HG02970 (cell line): ENCODE measurements around the gene CFAP61.
A peak's percentile ranks its signal among the peaks of the same experiment; 100 is the strongest.
"Not testable (repeated sequence)": the region's sequence is repeated elsewhere in the genome, so short reads cannot be mapped to it uniquely, and the experiment has no call there.

Source experiments
- ATAC-seq: cut with Tn5 transposase; IDR thresholded peaks from one replicate; pipeline ENCODE4 v1.9.1; 2021; ENCODE audit warnings: mild to moderate bottlenecking, moderate library complexity, moderate number of reproducible peaks; ENCODE audit not compliant: unreplicated experiment, low FRiP score

Gene CFAP61, protein sequence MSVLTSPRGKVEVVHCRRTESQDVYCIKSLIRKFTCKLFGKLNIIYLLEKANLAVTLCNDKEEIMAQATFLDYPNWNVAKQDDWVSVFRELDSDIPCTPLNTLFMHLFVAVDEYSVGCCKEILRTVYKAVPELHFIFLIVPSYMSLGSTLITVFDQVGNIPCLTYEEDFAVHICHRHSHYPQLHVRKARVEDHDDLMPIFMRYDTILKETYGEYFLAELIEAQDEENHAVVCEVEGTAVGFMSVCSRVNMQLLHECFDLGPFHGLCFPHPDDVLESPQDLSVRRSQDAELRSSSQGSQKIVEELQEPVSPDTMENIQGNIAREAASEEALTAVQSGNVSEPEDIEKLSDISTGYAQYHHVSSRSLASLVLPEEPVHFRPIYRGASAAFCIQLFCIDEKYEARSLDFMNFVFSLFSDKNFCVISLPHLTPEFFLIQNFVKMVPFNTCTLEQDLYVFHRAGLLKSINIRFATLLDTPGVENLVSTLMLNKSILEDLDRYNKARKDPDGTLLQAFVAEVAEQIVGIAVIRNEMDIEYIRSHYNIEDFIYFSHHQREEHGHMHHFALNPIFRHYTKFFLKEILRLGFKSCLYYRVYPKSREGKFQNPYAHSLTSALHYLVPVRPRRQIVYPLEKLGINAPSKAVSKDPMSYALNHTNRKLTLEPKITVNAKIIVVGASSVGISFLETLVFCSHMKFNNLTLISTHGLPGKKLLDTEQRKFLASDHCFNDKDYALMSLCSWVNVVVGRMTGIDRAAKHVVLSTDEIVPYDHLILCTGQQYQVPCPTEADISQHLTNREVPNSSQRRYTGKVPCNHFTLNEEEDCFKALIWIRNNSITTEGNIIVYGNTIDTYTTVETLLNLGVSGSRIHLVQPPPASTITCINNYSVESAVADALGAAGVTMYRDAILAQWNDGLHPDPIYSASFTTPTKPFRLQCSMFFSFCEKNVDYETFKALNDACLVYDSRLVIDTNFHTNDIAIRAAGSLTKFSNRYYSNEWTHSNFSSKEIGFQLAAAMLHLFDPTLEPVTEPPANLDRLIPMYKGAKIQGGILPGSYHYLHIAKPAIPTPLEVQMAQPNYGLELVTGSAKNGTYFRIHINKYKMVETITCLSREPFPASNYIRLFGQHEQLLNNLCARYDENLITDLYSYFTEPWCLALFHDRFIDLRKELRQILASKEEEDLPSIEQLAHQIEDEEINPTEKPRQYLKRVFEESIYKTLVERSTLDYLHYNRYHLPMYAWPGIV

DNA sequence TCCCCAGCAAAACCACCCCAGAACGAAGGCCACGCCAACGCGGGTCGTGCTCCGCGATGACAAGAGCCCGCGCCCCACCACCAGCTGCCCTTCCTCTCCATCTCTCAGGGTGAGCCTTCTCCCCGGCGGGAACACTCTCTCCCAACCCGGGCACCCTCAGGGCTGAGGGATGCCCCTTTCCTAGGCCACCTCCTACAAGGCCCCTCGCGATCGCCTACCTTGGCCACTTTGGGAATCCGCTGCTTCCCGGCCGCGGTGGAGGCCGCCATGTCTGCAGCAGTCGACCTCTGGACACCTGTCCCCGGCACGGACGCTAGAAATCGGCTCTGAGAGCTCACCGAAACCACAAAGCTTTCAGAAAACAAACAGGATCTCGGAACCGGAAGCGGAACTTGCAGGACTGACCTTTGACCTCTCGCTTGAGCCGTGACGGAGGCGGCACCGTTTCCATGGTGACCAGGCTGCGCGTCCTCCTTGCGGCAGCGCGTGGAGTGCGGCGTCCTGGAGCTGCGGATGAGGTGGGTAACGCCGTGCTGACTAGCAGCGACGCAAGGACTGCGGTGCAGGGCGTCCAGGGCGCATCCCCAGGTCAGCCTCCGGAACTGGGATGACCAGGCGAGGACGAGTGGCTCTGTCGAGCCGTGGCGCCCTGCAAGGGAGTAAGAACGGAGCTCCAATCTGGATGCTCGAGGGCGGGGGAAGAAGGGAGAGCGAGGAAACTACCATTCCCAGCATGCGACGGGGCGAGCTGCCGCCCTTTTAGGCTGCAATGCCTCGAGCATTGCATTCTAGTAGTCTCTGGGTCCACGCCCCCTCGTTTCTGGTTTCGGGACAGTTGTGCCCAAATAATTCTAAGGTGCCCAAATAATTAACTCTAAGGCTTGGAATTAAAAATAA is at the start of gene CFAP61, which contains the start of gene CRNKL1:
TSS of gene CFAP61 (plus strand) at position 459 of the 897 bp plus-strand sequence. CDS start 4,122 bp downstream, outside the sequence.
TSS of gene CRNKL1 (minus strand) at position 393 of the 897 bp plus-strand sequence. CDS start at position 269, 124 bp downstream.
- ATAC-seq = peak; percentile 97

DNA sequence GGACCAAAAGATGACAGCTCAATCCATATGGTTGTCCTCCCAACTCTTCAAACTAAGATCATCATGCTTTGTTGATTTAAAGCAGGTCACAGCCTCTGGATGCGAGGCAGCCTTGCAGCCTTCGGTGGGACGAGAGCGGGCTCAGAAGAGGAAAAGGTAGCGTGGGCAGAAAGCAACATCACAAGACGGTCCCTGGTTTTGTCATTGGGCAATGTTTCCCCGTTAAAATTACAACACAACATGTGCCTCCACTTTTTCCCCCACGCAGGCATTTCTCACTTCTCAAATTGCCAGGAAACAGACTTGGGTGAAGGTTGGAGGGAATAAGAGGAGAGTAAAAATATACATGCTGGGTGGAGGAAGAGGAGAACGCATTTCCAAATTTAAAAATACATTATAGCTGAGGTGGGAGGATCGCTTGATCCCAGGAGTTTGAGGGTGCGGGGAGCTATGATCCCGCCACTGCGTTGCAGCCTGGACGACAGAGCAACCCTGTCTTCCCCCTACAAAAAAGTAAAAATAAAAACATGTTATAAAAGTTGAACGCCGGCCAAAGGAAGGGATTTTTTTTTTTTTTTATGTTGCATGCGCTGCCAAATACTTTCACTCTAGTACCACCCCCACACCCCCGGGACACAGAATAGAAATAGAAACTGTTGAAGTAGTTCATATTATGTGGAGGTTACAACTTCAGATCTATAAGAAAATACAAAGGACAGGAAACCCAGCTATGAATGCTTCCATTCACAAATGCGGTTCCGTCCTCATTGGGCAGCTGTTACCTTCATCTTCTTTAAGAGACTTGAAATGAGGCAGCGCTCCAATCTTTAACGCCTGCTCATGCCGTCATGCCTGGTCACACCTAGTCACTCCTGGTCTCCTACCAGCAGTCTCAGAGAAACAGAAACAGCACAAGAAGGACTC is 49.0 kb upstream of the CFAP61 start:
- no peak for ATAC-seq

DNA sequence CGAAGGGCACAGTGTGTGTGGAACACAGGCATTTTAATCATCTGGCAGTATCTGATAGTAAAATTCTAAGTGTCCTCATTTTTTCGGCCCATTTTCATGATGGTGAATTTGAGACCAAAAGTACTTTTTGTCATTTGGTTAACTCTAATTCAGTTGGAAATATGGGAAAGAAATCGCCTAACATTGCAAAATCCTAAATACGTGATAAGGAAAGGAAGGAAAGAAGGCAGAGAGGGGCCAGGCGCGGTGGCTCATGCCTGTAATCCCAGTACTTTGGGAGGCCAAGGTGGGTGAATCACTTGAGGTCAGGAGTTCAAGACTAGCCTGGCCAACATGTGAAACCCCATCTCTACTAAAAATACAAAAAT is 48.4 kb upstream of the CFAP61 start:
- not testable (repeated sequence) for ATAC-seq

DNA sequence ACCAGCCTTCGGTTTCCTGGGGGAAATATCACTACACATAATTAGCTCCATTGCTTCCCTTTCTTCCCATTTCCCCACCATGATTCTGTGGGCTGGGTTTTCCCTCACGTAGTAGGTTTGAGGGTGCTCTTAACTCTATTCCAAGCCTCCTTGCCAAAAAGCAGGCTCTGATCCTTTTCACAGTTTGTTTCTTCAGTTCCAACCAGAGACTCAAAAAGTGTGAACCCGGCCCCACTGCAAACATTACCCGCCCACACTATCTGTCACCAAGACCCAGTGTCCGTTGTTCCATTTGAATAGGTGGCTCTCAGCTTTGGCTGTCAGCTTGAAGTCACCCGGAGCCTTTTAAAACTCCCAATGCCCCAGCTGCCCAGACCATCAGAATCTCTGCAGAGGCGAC is 47.0 kb upstream of the CFAP61 start:
- ATAC-seq = no peak

DNA sequence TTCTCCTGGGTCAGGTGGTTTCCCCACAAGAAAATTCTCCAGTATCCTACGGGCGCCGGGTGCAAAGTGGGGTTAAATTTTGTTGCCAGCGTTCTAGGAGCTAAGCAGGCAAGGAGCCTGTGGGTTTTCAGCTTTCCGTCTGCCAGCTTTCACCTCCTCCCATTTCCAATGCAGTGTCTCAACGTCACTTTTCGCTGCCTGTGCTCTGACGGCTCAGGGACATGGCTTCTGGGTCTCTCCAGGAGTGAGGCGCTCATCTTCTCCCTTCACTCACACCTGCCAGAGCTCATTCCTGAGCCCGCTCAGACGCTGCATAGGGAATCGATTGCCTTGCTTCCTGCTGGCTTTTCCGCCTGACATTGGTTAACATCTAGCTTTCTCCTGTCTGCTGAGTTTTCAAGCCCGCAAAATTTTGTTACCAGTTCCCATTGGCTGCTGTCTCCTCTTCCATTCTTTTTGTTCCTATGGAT is 42.5 kb upstream of the CFAP61 start:
- no peak for ATAC-seq

DNA sequence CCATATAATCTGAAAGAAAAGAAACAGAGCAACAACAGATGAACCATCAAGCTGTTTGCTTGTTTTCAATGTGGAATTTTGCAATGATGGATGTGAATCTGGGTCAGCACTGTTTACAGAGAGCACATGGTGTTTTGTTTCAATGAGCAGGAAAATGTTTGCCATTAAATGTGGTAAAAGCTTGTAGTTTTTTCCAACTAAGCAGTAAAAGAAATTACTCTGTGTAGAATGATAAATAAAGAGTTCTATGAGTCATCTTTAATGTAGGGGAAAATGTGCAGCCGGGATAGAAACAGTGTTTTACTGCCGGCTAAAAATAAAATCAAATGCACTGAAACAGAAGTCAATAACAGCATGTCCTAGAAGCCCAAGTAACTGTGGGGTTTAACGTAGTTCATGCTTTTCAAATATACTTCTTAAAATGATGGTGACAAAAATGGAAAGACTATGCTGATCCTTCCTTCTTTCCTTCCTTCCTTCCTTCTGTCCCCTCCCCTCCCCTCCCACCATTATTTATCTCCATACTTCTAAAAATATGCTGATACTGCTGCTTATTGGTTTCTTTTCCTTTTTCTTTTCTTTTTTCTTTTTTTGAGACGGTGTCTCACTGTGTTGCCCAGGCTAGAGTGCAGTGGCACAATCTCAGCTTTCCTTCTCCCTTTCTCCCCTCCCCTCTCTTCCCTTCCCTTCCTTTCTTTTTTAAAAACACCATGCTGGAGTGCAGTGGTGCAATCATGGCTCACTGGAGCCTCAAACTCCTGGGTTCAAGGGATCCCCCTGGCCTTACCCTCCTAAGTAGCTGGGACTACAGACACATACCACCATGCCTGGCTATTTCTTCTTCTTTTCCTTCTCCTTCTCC is 41.5 kb upstream of the CFAP61 start:
- no peak for ATAC-seq

DNA sequence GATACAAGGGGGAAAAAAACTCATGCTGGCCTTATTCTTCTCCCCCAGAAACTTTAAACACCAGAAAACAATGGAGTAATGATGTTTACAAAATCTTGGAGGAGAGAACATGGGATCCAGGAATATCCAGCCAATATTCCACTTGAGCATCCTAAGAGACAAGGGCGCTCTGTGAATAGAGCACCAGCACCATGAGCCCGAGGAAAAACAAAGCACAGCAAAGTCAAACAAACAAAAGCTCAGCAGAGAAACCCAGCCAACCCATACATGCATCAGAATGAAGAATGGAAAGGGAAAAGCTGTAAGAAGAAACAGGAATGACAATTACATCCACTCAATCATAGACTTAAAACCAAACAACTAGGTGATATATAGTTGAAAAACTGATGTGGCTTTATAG is 39.8 kb upstream of the CFAP61 start:
- no peak for ATAC-seq

DNA sequence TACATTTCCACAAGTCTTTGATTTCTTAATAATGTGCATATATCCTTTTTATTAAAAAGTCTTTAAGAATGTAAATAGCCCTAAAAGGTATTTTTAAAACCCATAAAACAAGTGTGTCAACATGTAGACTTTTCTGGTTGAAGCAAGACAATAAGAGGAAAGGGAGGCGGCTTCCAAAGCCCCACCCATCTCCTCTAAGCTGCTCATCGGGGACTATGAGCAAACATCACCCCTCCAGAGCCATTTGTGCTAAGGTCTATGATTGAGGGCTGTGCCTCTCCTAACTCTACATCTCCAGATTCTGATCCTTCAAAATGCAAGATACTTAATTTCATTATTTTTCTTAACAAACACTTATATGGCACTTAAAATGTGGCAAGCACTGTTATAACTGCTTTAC is 37.7 kb upstream of the CFAP61 start:
- no peak for ATAC-seq

DNA sequence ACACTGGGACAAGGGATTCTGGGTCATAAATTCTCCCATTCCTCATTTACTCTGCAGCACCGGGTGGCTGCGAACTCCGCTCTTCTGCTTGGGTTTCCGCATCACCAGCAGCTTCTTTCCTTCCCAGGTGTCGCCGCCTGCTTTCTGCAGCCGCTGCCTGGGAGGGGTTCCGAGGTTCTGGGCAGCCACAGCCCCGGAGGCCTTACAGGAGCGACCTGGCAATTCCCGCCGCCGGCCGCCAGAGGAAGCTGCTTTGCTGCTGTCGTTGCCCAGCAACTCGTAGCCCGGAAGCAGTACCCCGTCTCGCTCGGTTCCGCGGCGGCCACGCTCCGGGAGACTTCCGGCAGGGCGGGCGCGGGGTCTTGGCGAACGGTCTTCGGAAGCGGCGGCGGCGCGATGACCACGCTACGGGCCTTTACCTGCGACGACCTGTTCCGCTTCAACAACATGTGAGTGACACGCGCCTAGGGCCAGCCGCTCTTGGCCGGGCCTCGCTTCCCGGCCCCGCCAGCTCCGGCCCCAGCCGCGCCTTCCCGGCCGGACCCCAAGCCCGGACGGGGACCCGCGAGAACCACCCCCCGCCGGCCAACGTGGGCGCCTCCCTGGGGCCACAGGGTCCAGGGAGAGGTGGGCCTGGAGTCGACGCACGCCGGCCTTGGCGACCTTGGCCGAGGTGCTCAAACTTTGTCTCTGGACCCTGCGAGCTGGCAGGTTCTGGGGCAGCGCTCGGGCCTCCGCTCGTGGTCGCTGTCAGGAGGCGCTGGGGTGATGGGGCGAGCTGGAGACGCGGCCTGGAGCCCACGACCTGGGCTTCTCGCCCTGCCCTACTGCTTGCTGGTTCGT is 35.1 kb upstream of the CFAP61 start, which contains the start of gene NAA20:
TSS of gene NAA20 (plus strand) at position 362 of the 843 bp plus-strand sequence. CDS start at position 397, 35 bp downstream.
- peak; percentile 97 for ATAC-seq

DNA sequence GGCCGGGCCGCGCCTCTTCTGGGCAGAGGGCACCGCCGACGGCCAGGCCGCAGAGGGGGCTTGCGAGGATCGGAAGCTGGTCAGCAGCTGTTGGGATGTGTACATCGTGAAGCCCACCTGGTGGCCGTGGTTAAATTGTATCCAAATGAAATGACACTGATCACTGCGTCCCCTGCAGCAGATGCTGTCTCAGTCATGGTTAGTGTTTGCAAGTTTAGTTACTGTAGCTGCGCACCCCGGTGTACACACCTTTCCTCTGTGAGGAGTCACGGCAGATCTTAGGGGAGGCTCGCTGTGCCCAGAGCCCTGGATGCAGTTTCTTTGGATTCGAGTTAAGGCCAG is 34.5 kb upstream of the CFAP61 start:
- ATAC-seq = peak; percentile 8

DNA sequence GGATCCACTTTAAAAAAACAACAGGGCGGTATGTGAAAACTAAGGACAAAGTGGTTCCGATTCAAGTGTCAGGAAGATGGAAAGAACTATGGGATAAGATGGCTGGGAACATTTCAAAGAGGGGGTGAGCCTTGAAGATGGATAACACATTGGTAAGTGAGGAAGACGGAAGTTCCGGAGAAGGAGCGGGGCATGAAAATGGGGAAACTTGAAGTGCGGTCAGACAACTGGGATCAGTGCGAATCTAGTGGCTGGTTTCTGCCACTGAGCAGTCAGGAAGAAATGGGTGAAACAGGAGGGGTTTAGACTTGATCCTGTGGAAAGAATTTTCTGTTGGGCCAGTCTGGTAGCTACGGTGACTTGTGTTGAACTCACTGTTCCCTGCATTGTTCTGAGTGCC is 34.0 kb upstream of the CFAP61 start:
- ATAC-seq = no peak

DNA sequence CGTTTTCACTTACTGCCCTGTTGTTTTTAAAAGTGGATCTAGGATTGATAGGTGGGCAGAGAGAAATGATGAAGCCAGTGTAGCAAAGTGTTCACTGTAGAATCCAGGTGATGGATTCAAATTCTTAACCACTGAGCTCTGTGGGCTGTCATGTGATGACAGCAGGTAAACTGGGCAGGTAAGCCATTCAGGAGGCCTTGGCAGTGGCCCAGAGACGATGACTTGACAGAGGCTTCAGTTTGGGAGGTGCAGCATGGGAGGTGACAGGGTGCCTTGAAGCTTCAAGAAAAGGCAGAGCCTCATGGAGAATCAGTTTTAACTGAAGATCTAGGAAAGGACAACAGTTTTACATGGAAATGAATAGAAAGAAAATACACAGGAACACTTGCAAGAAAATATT is 33.2 kb upstream of the CFAP61 start:
- no peak for ATAC-seq

DNA sequence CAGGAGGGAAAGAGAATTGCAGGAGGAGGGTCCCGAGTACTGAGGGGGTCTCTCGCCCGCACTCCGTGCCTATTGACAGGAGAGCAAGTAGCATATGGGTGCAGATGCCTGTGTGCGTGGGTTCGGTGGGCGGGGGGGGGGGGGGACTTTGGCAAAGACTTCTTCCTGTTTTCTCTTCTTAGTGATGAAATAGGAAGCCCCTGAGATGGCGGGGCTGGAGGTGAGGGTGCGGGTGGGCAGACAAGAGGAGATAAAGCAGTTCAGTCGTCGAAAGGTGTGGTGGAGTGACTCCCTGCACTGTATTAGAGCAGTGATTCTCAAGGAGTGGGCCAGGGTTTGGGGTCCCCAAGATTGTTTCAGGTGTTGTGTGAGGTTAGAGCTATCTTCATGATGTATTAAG is 31.4 kb upstream of the CFAP61 start:
- no peak for ATAC-seq

DNA sequence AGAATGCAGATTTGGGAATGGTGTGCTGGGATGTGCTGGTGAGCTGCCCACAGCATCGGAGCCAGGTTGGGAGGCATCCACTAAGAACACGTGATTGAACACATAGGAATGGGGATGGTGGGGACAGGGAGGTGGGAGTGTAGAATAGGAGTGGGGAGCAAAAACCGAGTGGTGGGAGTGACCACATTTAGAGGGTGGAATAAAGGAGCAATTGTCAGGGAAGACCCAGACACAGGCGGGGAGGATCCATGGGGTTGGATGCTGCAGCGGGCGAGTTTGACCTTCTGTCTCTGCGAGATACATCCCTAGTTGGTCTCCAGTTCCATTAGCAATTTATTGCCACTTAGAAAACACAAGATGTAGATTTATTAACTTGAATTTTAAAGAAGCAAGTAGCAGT is 30.5 kb upstream of the CFAP61 start:
- no peak for ATAC-seq

DNA sequence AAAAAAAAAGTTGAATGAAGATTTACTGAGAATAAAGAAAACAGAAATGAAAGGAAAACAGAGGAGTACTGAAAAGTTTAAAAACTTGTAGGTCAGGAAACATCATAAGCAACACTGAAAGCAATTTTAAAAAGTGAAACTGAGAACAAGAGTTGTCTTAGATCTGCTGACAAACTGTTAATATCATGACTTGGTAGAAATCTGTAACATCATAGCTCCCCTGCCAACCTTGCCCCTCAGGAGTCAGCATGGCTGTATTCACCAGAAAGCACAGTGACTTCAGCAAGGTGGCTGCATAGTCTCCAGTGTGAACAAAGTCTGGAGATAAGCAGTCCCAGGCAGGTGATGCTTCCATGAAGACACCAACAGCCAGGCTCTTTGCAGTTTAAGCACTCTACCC is 29.8 kb upstream of the CFAP61 start:
- no peak for ATAC-seq

DNA sequence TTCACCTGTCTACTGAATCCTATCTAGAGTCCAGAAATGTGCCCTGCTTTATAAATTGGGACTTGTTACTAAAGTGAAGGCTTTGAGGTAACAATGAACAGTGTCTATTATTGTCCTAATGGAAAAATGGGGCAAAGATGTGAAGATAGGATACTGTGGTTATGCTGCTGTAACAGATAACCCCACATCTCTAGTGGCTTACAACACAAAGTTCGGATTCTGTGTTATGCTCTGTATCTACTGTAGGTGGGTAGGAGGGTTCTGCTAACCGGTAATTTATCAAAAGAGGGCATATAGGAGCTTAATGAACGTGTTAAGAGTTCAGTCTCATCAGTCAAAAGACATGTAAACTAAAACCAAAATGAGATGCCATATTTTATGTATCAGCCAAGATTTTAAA is 28.9 kb upstream of the CFAP61 start:
- ATAC-seq = no peak

DNA sequence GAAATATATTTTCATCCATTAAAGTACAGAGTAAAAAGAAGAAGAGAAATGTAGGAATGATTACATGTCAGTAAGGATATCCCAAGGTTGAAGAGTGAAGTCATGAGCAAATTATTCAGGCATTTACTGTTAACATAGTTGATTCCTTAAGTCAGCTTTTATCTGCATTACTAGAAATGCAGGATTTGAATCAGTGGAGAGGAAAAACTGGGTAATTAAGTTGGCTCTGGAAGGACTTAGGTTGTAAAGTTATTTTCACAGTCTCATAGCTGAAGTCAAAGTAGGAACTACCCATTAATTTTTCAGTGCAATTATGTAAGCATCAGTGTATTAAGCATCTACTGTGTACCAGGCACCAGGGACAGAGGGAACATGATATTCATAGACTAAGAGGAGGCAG is 27.4 kb upstream of the CFAP61 start:
- ATAC-seq = no peak
